Measurements from ENCODE around the gene EVX1.
A peak's percentile ranks its signal among the peaks of the same experiment; 100 is the strongest.

EVX1 gene

GRCh38 chr7:27243340-27244163 lies 950 bp downstream of the EVX1 start:
- H3K9me3 ChIP-seq (ENCODE audit: control extremely low read depth in 1 of 5, control insufficient read depth in 4 of 5, insufficient read depth in 2 of 5, low read depth in 1 of 5, low read length in 4 of 5) = no peaks in the 10 kb centered on the region
- CTCF ChIA-PET = no interaction called here
- 6% methylated on average over 41 of the region's 43 CpGs for WGBS (ENCODE audit: insufficient coverage)
- POLR2A ChIA-PET = no interaction called here
- H3K4me3 ChIP-seq (ENCODE audit: control insufficient read depth in 1 of 7, extremely low read depth in 1 of 7, insufficient read depth in 4 of 7, low read depth in 2 of 7, low read length in 6 of 7) = no peak overlapping the region
- peaks cover 0 to 34% (median 24%) of the 10 kb centered on the region in 4 experiments for H3K4me1 ChIP-seq (ENCODE audit: control extremely low read depth in 1 of 4, control insufficient read depth in 4 of 4, insufficient read depth in 4 of 4, low read length in 3 of 4)
- peaks cover 11 to 100% (median 72%) of the 10 kb centered on the region in 5 experiments for H3K27me3 ChIP-seq (replicated peaks in 2 of 5; ENCODE audit: control insufficient read depth in 4 of 5, insufficient read depth in 5 of 5, low read length in 4 of 5)
- no peaks in the 10 kb centered on the region for H3K36me3 ChIP-seq (ENCODE audit: control insufficient read depth in 4 of 4, insufficient read depth in 4 of 4, low read length in 3 of 4)
- DNase-seq = no peak
- no peak overlapping the region for H3K27ac ChIP-seq (ENCODE audit: insufficient read depth in 1 of 2, low read depth in 1 of 2, low read length in 2 of 2, poor library complexity in 1 of 2, severe bottlenecking in 2 of 2)

DNA sequence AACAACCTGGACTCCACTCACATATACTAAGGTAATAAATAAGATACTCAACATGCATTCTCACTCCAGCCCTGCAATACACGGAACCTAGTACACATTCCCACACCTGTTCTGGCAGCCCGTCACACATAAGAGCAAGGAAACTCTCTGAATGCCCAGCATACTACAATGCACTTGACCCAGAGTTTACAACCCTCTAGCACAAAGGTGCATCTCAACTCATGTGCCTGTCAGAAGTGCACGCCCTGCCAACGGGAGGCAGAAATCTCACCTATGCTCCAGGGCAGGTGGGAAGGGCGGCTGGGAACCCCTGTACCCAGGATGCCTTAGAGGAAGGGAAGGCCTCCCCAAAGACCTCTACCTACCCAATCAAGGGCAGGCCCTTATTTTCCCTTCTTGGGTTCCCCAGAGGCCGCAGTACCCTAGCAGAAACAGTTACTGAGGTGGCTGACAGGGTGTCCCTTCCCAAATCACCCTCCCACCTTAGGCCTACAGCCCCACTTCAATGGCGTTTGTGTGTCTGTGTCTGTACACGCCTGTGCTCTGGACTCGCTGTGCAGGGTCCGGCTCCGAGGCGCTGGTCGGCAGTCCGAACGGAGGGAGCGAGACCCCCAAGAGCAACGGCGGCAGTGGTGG lies 2.0 kb downstream of the EVX1 start:
- POLR2A ChIA-PET = no interaction called here
- Histone ChIP-seq H3K27ac (ENCODE audit: insufficient read depth in 1 of 2, low read depth in 1 of 2, low read length in 2 of 2, poor library complexity in 1 of 2, severe bottlenecking in 2 of 2) (no peak overlapping the region), H3K36me3 (ENCODE audit: control insufficient read depth in 4 of 4, insufficient read depth in 4 of 4, low read length in 3 of 4) (no peaks in the 10 kb centered on the region), H3K4me3 (ENCODE audit: control insufficient read depth in 1 of 7, extremely low read depth in 1 of 7, insufficient read depth in 4 of 7, low read depth in 2 of 7, low read length in 6 of 7) (no peak overlapping the region), H3K27me3 (replicated peaks in 2 of 5; ENCODE audit: control insufficient read depth in 4 of 5, insufficient read depth in 5 of 5, low read length in 4 of 5) (peaks cover 11 to 100% (median 79%) of the 10 kb centered on the region in 5 experiments), H3K9me3 (ENCODE audit: control extremely low read depth in 1 of 5, control insufficient read depth in 4 of 5, insufficient read depth in 2 of 5, low read depth in 1 of 5, low read length in 4 of 5) (no peaks in the 10 kb centered on the region), H3K4me1 (ENCODE audit: control extremely low read depth in 1 of 4, control insufficient read depth in 4 of 4, insufficient read depth in 4 of 4, low read length in 3 of 4) (peaks cover 0 to 30% (median 19%) of the 10 kb centered on the region in 4 experiments)
- no peak for DNase-seq
- 19% methylated on average over 17 of the region's 18 CpGs for WGBS (ENCODE audit: insufficient coverage)
- CTCF ChIA-PET = no interaction called here

DNA sequence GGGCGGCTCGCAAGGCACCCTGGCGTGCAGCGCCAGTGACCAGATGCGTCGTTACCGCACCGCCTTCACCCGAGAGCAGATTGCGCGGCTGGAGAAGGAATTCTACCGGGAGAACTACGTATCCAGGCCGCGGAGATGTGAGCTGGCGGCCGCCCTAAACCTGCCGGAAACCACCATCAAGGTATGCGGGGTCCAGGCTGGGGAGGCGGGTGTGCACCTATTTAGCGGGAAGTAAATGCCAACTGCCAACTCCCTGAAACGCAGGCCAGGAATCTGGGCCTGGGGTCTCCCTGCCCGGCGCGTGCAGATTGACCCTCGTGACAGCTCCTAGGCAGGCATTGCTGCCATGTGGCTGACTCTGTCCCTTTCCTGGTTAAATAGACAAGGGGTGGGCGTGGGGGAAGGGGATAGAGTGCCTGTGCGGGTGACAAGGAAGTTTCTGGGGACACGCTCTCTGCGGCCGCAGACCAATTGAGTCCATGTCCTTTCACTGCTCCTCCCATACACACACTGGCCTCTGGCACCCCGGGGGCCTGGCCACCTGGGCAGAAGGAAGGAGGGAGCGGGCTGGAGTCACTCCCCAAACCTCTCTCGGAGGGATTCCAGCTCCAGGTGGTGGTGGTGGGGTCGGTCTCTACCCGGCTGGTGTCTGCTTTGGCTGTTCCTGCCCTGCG lies 2.7 kb downstream of the EVX1 start:
- 5% methylated on average over 31 of the region's 37 CpGs for WGBS (ENCODE audit: insufficient coverage)
- Histone ChIP-seq H3K9me3 (ENCODE audit: control extremely low read depth in 1 of 5, control insufficient read depth in 4 of 5, insufficient read depth in 2 of 5, low read depth in 1 of 5, low read length in 4 of 5) (peaks cover 0 to 2% (median 0%) of the 10 kb centered on the region in 5 experiments), H3K27ac (ENCODE audit: insufficient read depth in 1 of 2, low read depth in 1 of 2, low read length in 2 of 2, poor library complexity in 1 of 2, severe bottlenecking in 2 of 2) (no peak overlapping the region), H3K27me3 (replicated peaks in 2 of 5; ENCODE audit: control insufficient read depth in 4 of 5, insufficient read depth in 5 of 5, low read length in 4 of 5) (peaks cover 14 to 100% (median 79%) of the 10 kb centered on the region in 5 experiments), H3K36me3 (ENCODE audit: control insufficient read depth in 4 of 4, insufficient read depth in 4 of 4, low read length in 3 of 4) (no peaks in the 10 kb centered on the region), H3K4me1 (ENCODE audit: control extremely low read depth in 1 of 4, control insufficient read depth in 4 of 4, insufficient read depth in 4 of 4, low read length in 3 of 4) (peaks cover 0 to 27% (median 19%) of the 10 kb centered on the region in 4 experiments), H3K4me3 (ENCODE audit: control insufficient read depth in 1 of 7, extremely low read depth in 1 of 7, insufficient read depth in 4 of 7, low read depth in 2 of 7, low read length in 6 of 7) (peak overlapping the region in 4 of 7 experiments; percentile 9 to 43 (median 34))
- no peak for DNase-seq
- CTCF ChIA-PET = no interaction called here
- POLR2A ChIA-PET = no interaction called here

DNA sequence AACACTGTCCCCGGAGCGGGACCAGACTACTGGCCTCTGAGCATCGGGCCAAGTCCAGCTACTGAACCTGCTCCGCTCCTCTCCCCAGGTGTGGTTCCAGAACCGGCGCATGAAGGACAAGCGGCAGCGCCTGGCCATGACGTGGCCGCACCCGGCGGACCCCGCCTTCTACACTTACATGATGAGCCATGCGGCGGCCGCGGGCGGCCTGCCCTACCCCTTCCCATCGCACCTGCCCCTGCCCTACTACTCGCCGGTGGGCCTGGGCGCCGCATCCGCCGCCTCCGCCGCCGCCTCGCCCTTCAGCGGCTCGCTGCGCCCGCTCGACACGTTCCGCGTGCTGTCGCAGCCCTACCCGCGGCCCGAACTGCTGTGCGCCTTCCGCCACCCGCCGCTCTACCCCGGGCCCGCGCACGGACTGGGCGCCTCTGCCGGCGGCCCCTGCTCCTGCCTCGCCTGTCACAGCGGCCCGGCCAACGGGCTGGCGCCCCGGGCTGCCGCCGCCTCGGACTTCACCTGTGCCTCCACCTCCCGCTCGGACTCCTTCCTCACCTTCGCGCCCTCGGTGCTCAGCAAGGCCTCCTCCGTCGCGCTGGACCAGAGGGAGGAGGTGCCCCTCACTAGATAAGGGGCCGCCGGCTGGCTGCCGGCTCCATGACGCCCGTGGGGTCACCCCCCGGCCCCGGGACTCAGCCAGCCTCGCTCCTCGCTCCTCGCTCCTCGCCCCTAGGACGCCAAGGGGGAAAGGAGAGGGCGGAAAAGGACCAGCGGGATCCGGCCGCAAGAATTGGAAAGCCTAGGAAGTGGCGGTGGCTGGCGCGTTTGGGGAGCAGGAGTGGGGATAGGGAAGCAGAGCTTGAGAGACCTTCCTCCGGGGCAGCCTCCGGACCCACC lies 3.4 kb downstream of the EVX1 start:
- no peak for DNase-seq
- Histone ChIP-seq H3K4me1 (ENCODE audit: control extremely low read depth in 1 of 4, control insufficient read depth in 4 of 4, insufficient read depth in 4 of 4, low read length in 3 of 4) (peaks cover 0 to 28% (median 19%) of the 10 kb centered on the region in 4 experiments), H3K27ac (ENCODE audit: insufficient read depth in 1 of 2, low read depth in 1 of 2, low read length in 2 of 2, poor library complexity in 1 of 2, severe bottlenecking in 2 of 2) (no peak overlapping the region), H3K36me3 (ENCODE audit: control insufficient read depth in 4 of 4, insufficient read depth in 4 of 4, low read length in 3 of 4) (no peaks in the 10 kb centered on the region), H3K9me3 (ENCODE audit: control extremely low read depth in 1 of 5, control insufficient read depth in 4 of 5, insufficient read depth in 2 of 5, low read depth in 1 of 5, low read length in 4 of 5) (peaks cover 0 to 3% (median 0%) of the 10 kb centered on the region in 5 experiments), H3K4me3 (ENCODE audit: control insufficient read depth in 1 of 7, extremely low read depth in 1 of 7, insufficient read depth in 4 of 7, low read depth in 2 of 7, low read length in 6 of 7) (peak overlapping the region in 5 of 7 experiments; percentile 9 to 43 (median 24)), H3K27me3 (replicated peaks in 2 of 5; ENCODE audit: control insufficient read depth in 4 of 5, insufficient read depth in 5 of 5, low read length in 4 of 5) (peaks cover 12 to 100% (median 79%) of the 10 kb centered on the region in 5 experiments)
- ChIA-PET CTCF (interaction anchor here (1.2 to 1.6 kb wide), 2 partner anchors 11 to 35 kb away, joined by 4 to 6 read pairs; no protein-coding TSS in a partner anchor), POLR2A (no interaction called here)
- WGBS (ENCODE audit: insufficient coverage) = 2% methylated on average over 74 of the region's 90 CpGs

DNA sequence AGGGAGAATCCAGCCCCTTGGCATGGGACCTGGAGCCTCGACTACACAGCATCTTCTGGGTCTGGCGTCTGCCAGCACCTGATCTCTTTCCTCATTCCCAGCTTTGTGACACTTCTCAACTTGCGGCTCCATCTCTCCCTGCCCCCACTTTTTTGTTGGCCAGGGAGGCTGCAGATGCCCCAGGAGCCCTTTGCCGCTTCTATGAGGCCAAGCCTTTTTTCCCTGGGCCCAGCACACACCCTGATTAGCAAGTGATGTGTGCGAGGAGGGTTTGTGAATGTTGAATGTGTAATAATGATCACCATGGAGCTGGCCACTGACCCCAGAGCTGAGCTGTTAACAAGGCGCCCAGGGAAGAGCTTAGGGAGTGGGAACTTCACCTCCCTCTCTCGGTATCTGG lies 4.4 kb downstream of the EVX1 start:
- DNase-seq = no peak
- no peak overlapping the region for H3K4me3 ChIP-seq (ENCODE audit: control insufficient read depth in 1 of 7, extremely low read depth in 1 of 7, insufficient read depth in 4 of 7, low read depth in 2 of 7, low read length in 6 of 7)
- WGBS (ENCODE audit: insufficient coverage) = 61% methylated on average over 7 of the region's 7 CpGs
- H3K27me3 ChIP-seq (replicated peaks in 2 of 5; ENCODE audit: control insufficient read depth in 4 of 5, insufficient read depth in 5 of 5, low read length in 4 of 5) = peaks cover 10 to 100% (median 74%) of the 10 kb centered on the region in 5 experiments
- peaks cover 0 to 38% (median 29%) of the 10 kb centered on the region in 4 experiments for H3K4me1 ChIP-seq (ENCODE audit: control extremely low read depth in 1 of 4, control insufficient read depth in 4 of 4, insufficient read depth in 4 of 4, low read length in 3 of 4)
- no peak overlapping the region for H3K27ac ChIP-seq (ENCODE audit: insufficient read depth in 1 of 2, low read depth in 1 of 2, low read length in 2 of 2, poor library complexity in 1 of 2, severe bottlenecking in 2 of 2)
- H3K36me3 ChIP-seq (ENCODE audit: control insufficient read depth in 4 of 4, insufficient read depth in 4 of 4, low read length in 3 of 4) = no peaks in the 10 kb centered on the region
- CTCF ChIA-PET = interaction anchor here (1.0 to 1.6 kb wide), 3 partner anchors 11 to 36 kb away, joined by 3 to 6 read pairs (median 4); no protein-coding TSS in a partner anchor
- POLR2A ChIA-PET = no interaction called here
- peaks cover 0 to 3% (median 0%) of the 10 kb centered on the region in 5 experiments for H3K9me3 ChIP-seq (ENCODE audit: control extremely low read depth in 1 of 5, control insufficient read depth in 4 of 5, insufficient read depth in 2 of 5, low read depth in 1 of 5, low read length in 4 of 5)
